Colonic mucosa (tissue), 4 donors: ENCODE data around the gene PRADC1. TPM values are rescaled to one million over a fixed set of nuclear protein-coding genes. Genes with fewer than 3 reads are reported as not detected.
"Not testable (repeated sequence)": the region's sequence is repeated elsewhere in the genome, so short reads cannot be mapped to it uniquely, and the experiment has no call there.

ENCODE experiments used
- DNase-seq: peaks from one replicate; pipeline ENCODE4 v3.0.0-alpha.2; 2020
- H3K27ac ChIP-seq: fragments of 200-600 bp; one replicate; pipeline ENCODE4 v1.8.0; 2021
- H3K27me3 ChIP-seq: fragments of 200-600 bp; one replicate; pipeline ENCODE4 v1.8.0; 2021
- H3K36me3 ChIP-seq: fragments of 200-600 bp; one replicate; pipeline ENCODE4 v1.8.0; 2021
- H3K4me1 ChIP-seq: fragments of 200-600 bp; one replicate; pipeline ENCODE4 v1.8.0; 2021; ENCODE audit warnings: mild to moderate bottlenecking
- H3K4me3 ChIP-seq: fragments of 200-600 bp; one replicate; pipeline ENCODE4 v1.8.0; 2021
- H3K9ac ChIP-seq, 2 donors: one replicate each; pipeline ENCODE4 v1.7.0; 2013; ENCODE audit warnings: control low read depth in 2 of 2, low read depth in 2 of 2, low read length in 2 of 2
- H3K9me3 ChIP-seq: fragments of 200-600 bp; one replicate; pipeline ENCODE4 v1.8.0; 2021
- CTCF ChIP-seq: fragments of 200-600 bp; IDR thresholded peaks from one replicate; pipeline ENCODE4 v1.8.0; 2022; ENCODE audit warnings: antibody characterized with exemption, mild to moderate bottlenecking
- intact Hi-C: fragments of 100-400 bp; cut with DNase I; formaldehyde crosslinking; loops from one replicate; pipeline ENCODE4 v1.14.1; 2022
- total RNA-seq, 2 donors: library from RNA; stranded (reverse); fragmentation: NEBNext Ultra II Directional in 1 of 2; extraction: Animal tissue kit (Norgen Biotek cat#: 25700) in 1 of 2; gene quantifications; one replicate each; pipeline ENCODE4 v1.2.1, GENCODE V29; 2021
- donor health status: healthy.
- donor health status: DM: no; HTN: no; CAD: no.
- donor health status: DM: no; HTN: no; CAD: no.

The PRADC1 gene
- total RNA-seq, 2 donors from 2014 or later, result 36.2 to 47.5 TPM

GRCh38 chr2:73264783-73265182 is 31.7 kb upstream of the PRADC1 start:
- H3K27ac ChIP-seq, result no peak overlapping the region
- H3K27me3 ChIP-seq, result no peaks in the 10 kb centered on the region
- H3K4me3 ChIP-seq, result no peak overlapping the region
- intact Hi-C loops, result no loop called here
- no peak for TF ChIP-seq CTCF
- no peak for DNase-seq
- no peaks in the 10 kb centered on the region for H3K9me3 ChIP-seq
- H3K4me1 ChIP-seq, result peaks cover 4% of the 10 kb centered on the region
- no peaks in the 10 kb centered on the region for H3K36me3 ChIP-seq
- no peak overlapping the region for H3K9ac ChIP-seq

GRCh38 chr2:73264332-73264606 is 31.2 kb upstream of the PRADC1 start:
- DNase-seq, result no peak
- no peaks in the 10 kb centered on the region for H3K36me3 ChIP-seq
- no peaks in the 10 kb centered on the region for H3K27me3 ChIP-seq
- TF ChIP-seq CTCF, result no peak
- H3K27ac ChIP-seq, result no peak overlapping the region
- no peak overlapping the region for H3K9ac ChIP-seq
- peaks cover 4% of the 10 kb centered on the region for H3K4me1 ChIP-seq
- no peaks in the 10 kb centered on the region for H3K9me3 ChIP-seq
- intact Hi-C loops, result no loop called here
- H3K4me3 ChIP-seq, result no peak overlapping the region

GRCh38 chr2:73263540-73264331 is 30.7 kb upstream of the PRADC1 start:
- no peak overlapping the region for H3K4me3 ChIP-seq
- H3K9ac ChIP-seq, result no peak overlapping the region
- no peak for DNase-seq
- intact Hi-C loops, result no loop called here
- no peak for TF ChIP-seq CTCF
- H3K4me1 ChIP-seq, result peaks cover under 1% of the 10 kb centered on the region
- H3K9me3 ChIP-seq, result no peaks in the 10 kb centered on the region
- H3K27me3 ChIP-seq, result no peaks in the 10 kb centered on the region
- H3K27ac ChIP-seq, result no peak overlapping the region
- no peaks in the 10 kb centered on the region for H3K36me3 ChIP-seq

- H3K9me3 ChIP-seq, H3K4me1 ChIP-seq, H3K4me3 ChIP-seq, H3K27ac ChIP-seq, intact Hi-C loops, H3K36me3 ChIP-seq, H3K9ac ChIP-seq, H3K27me3 ChIP-seq, DNase-seq: not testable (repeated sequence)
Measured at GRCh38 chr2:73262691-73263429, 29.8 kb upstream of the PRADC1 start.

- no peaks in the 10 kb centered on the region for H3K9me3 ChIP-seq
- H3K27ac ChIP-seq, result no peak overlapping the region
- H3K27me3 ChIP-seq, result no peaks in the 10 kb centered on the region
- no peak overlapping the region for H3K4me3 ChIP-seq
- no peaks in the 10 kb centered on the region for H3K36me3 ChIP-seq
- intact Hi-C loops, result no loop called here
- TF ChIP-seq CTCF, result no peak
- no peaks in the 10 kb centered on the region for H3K4me1 ChIP-seq
- no peak for DNase-seq
- no peak overlapping the region for H3K9ac ChIP-seq
Measured at GRCh38 chr2:73262108-73262651, 29.1 kb upstream of the PRADC1 start.
